HFF-Myc (cell line): ENCODE data around the gene BPIFB3.

Source experiments
- DNase-seq: peaks from one replicate; pipeline ENCODE4 v3.0.0-alpha.2; 2011; ENCODE audit warnings: low read depth; ENCODE audit errors: extremely low read depth
- H3K4me3 ChIP-seq: replicated peaks from 2 replicates; pipeline ENCODE4 v1.5.1; 2011; ENCODE audit warnings: low read depth, mild to moderate bottlenecking, control low read depth, low read length
- CTCF ChIP-seq: IDR thresholded peaks from 2 replicates; pipeline ENCODE4 v1.5.1; 2012; ENCODE audit warnings: mild to moderate bottlenecking, low read depth, low read length, control low read depth; ENCODE audit errors: missing control alignments

Gene BPIFB3

GRCh38 chr20:33017542-33017941 lies 36.2 kb upstream of the BPIFB3 start:
- no peak for TF ChIP-seq CTCF
- no peak overlapping the region for H3K4me3 ChIP-seq
- no peak for DNase-seq

GRCh38 chr20:33018169-33018931 lies 35.4 kb upstream of the BPIFB3 start:
- no peak overlapping the region for H3K4me3 ChIP-seq
- no peak for DNase-seq
- no peak for TF ChIP-seq CTCF

GRCh38 chr20:33019465-33020277 lies 34.0 kb upstream of the BPIFB3 start:
- no peak overlapping the region for H3K4me3 ChIP-seq
- DNase-seq, result no peak
- TF ChIP-seq CTCF, result no peak

- TF ChIP-seq CTCF, result no peak
- DNase-seq, result no peak
- H3K4me3 ChIP-seq, result no peak overlapping the region
Observed at GRCh38 chr20:33020278-33021161, 33.2 kb upstream of the BPIFB3 start.

- no peak for DNase-seq
- TF ChIP-seq CTCF, result no peak
Observed at GRCh38 chr20:33021879-33022278, 31.8 kb upstream of the BPIFB3 start.

GRCh38 chr20:33022289-33022688 lies 31.4 kb upstream of the BPIFB3 start:
- TF ChIP-seq CTCF, result no peak
- H3K4me3 ChIP-seq, result no peak overlapping the region
- DNase-seq, result no peak

More at GRCh38 chr20:33021879-33022278, 31.8 kb upstream of the BPIFB3 start:
- H3K4me3 ChIP-seq, result no peak overlapping the region
